Activated naive CD4-positive, alpha-beta T cell treated with anti-CD3 and anti-CD28 coated beads, Interleukin-2, amount 10 ng/mL, durations not matched to agents 7 days and 5 days (primary cell): ENCODE results near the gene FICD.

Experiments
- CTCF ChIA-PET: fragments of 350-600 bp; sonication (Branson Sonifier 250); formaldehyde crosslinking; loops from one replicate; lab custom pipeline; 2021; ENCODE audit warnings: antibody characterized with exemption; lab: Charles Lee
- DNase-seq: peaks from one replicate; pipeline ENCODE4 v3.0.0-alpha.2; 2020
- H3K27ac Mint-ChIP-seq: one replicate; pipeline ENCODE4 v1.8.0; 2021; ENCODE audit warnings: mild to moderate bottlenecking, moderate library complexity, mixed read lengths
- H3K27me3 Mint-ChIP-seq: one replicate; pipeline ENCODE4 v1.8.0; 2021; ENCODE audit warnings: mild to moderate bottlenecking, mixed read lengths
- H3K36me3 Mint-ChIP-seq: one replicate; pipeline ENCODE4 v1.8.0; 2021; ENCODE audit warnings: mixed read lengths
- H3K4me1 Mint-ChIP-seq: one replicate; pipeline ENCODE4 v1.8.0; 2021; ENCODE audit warnings: mixed read lengths
- H3K4me3 Mint-ChIP-seq: one replicate; pipeline ENCODE4 v1.8.0; 2021; ENCODE audit warnings: mild to moderate bottlenecking, moderate library complexity, mixed read lengths
- H3K9me3 Mint-ChIP-seq: one replicate; pipeline ENCODE4 v1.8.0; 2021; ENCODE audit warnings: mixed read lengths

The FICD gene

DNA sequence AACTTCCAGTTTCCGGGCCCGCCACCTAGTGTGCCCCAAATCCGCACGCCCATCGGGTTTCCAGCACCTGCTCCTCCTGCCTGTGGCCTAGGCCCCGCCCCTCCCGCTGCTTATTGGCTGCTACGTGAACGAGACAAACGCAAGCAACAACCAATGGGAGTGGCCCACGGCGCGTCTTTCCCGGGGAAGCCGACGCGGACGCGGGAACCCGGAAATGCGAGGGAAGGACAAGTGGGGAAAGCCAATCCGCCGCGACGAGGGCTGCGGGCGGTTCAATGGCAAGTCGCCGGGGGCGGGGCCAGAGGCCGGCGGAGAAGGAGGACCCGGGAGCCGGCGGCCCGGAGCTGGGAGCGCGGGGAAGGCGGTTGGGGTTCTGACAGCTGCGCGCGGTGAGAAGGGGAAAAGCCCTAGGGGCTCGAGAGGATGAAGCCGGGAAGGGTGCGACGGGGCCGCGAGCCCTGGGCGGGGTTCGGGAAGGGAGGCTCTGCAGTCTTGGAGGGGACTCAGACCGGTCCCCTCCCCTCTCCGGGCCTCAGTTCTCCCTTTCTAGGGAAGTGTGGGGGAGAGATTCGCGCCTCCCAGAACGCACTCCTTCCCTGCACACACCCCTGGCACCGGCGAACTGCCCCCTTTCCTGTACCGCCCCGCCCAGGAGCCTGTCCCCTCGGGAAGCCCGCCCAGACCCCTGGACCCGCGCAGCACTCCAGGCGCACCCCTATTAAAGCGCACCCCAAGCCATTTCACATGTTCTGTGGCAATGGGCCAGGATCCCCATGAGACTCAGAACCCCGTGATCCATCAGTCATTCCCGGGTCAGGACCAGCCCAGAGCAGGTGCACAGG lies at the start of gene FICD:
TSS of gene FICD (plus strand) at position 305 of the 842 bp plus-strand sequence. CDS start 1,696 bp downstream, outside the sequence.
- CTCF ChIA-PET = no interaction called here
- Mint-ChIP-seq H3K27ac (peak within 1 kb of the TSS; percentile 91), H3K36me3 (peaks cover 18% of the 10 kb centered on the region), H3K27me3 (peaks cover 5% of the 10 kb centered on the region), H3K4me1 (peaks cover 34% of the 10 kb centered on the region), H3K4me3 (peak within 1 kb of the TSS; percentile 86), H3K9me3 (no peaks in the 10 kb centered on the region)
- DNase-seq = peak; percentile 100

DNA sequence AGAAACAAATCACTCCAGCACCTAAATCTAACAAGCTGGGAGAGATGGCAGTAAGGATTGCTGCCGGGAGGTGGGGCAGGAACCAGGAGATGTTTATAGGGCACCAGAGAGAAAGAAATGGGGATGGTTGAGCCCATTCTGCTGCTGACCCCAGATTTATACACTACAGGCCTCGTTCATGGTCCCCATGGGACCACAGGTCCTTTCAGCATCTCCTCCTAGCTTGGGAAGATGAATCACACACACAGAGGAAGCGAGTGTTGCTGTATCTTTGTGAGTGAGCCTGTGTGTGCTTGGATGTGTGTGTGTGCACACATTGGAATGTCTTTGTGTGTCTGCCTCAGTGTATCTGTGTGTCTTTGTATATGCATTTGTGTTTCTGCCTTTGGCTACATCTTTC lies 49.7 kb upstream of the FICD start:
- peaks cover 9% of the 10 kb centered on the region for H3K27me3 Mint-ChIP-seq
- CTCF ChIA-PET = no interaction called here
- H3K4me3 Mint-ChIP-seq = no peak overlapping the region
- H3K9me3 Mint-ChIP-seq = no peaks in the 10 kb centered on the region
- H3K4me1 Mint-ChIP-seq = no peaks in the 10 kb centered on the region
- H3K27ac Mint-ChIP-seq = no peak overlapping the region
- no peaks in the 10 kb centered on the region for H3K36me3 Mint-ChIP-seq
- no peak for DNase-seq

DNA sequence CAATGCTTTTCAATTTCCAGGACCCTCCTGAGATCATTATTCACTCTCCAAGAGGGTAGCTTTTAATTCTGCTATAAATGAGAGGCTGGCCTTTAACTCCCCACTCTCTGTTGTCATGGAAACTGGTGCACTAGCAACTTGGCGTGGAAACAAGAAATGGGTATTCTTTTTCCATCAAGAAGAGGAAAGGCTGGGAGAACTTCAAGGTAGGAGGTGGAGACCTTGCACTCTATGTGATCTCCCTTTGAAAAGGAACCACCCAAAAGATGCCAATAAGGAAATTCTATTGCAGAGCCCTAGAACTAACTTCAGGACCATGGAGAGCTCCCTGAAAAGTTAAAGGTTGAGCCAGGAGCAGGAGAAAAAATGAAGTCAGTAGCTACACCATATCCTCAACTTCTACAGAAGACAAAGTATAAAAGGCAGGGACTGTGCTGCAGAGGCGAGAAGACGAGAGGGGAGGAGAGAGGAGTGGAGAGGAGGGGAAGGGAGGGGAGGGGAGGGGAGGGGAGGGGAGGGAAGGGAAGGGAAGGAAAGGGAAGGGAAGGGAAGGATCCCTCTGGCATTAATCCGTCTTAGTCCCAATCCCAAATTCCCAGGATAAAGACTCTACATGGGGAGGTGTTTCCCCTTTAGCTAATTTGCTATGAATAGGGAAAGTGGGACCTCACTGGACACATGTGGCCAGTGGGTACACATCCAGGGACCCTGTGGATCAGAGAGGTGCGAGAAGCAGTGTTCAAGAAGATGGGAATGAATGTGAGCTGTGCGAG lies 46.7 kb upstream of the FICD start:
- H3K27ac Mint-ChIP-seq = no peak overlapping the region
- H3K27me3 Mint-ChIP-seq = peaks cover 4% of the 10 kb centered on the region
- H3K4me1 Mint-ChIP-seq = no peaks in the 10 kb centered on the region
- CTCF ChIA-PET = interaction anchor here (0.7 to 1.5 kb wide), 3 partner anchors 11 to 458 kb away, joined by 3 to 6 read pairs (median 3); no protein-coding TSS in a partner anchor
- peak; percentile 28 for DNase-seq
- H3K4me3 Mint-ChIP-seq = no peak overlapping the region
- H3K9me3 Mint-ChIP-seq = no peaks in the 10 kb centered on the region
- H3K36me3 Mint-ChIP-seq = no peaks in the 10 kb centered on the region

DNA sequence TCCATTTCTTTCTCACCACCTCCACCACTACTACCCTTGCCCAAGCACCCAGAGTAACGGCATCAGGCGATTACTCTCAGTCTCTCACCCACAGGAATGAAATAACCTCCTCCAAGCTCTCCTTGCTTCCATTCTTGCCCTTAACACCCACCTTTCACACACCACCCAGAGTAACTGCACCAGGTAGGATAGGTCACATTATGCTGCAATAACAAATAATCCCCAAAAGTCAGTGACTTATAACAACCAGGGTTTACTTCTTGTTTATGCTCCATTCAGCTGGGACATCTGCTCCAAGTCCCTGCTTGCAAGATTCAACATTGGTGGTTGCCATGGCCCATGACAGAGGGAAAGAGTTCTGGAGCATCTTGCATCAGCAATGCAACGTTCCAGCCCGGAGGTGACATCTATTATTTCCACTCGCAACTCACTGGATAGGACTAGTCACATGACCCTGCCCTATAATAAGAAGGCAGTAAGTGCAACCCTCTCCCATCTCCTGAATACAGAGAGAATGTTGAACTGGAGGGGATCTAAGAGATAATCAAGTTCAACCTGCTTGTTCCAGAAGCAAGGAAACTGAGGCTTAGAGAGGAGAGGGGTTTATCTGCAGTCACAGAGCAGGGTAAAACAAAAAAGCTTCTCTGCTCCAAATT lies 41.5 kb upstream of the FICD start:
- Mint-ChIP-seq H3K9me3 (no peaks in the 10 kb centered on the region), H3K36me3 (no peaks in the 10 kb centered on the region), H3K27ac (no peak overlapping the region), H3K4me1 (no peaks in the 10 kb centered on the region), H3K27me3 (no peaks in the 10 kb centered on the region), H3K4me3 (no peak overlapping the region)
- DNase-seq = no peak
- CTCF ChIA-PET = interaction anchor here (0.6 kb wide), 1 partner anchor 134 kb away, joined by 3 read pairs; the partner anchor contains the start of gene CMKLR1

GRCh38 chr12:108475396-108475795 lies 39.7 kb upstream of the FICD start:
- H3K27ac Mint-ChIP-seq = no peak overlapping the region
- DNase-seq = no peak
- H3K27me3 Mint-ChIP-seq = peaks cover 1% of the 10 kb centered on the region
- H3K4me1 Mint-ChIP-seq = no peaks in the 10 kb centered on the region
- no peaks in the 10 kb centered on the region for H3K36me3 Mint-ChIP-seq
- no peaks in the 10 kb centered on the region for H3K9me3 Mint-ChIP-seq
- CTCF ChIA-PET = interaction anchor here (0.9 kb wide), 1 partner anchor 18 kb away, joined by 3 read pairs; no protein-coding TSS in a partner anchor
- H3K4me3 Mint-ChIP-seq = no peak overlapping the region

- Mint-ChIP-seq H3K4me1 (no peaks in the 10 kb centered on the region), H3K4me3 (no peak overlapping the region), H3K9me3 (no peaks in the 10 kb centered on the region), H3K27ac (no peak overlapping the region), H3K27me3 (peaks cover 6% of the 10 kb centered on the region), H3K36me3 (no peaks in the 10 kb centered on the region)
- CTCF ChIA-PET = no interaction called here
- no peak for DNase-seq
Measured at GRCh38 chr12:108477055-108477880, 37.8 kb upstream of the FICD start.

GRCh38 chr12:108477881-108478259 lies 37.2 kb upstream of the FICD start:
- H3K36me3 Mint-ChIP-seq = no peaks in the 10 kb centered on the region
- H3K9me3 Mint-ChIP-seq = no peaks in the 10 kb centered on the region
- H3K4me3 Mint-ChIP-seq = no peak overlapping the region
- no peak for DNase-seq
- no peaks in the 10 kb centered on the region for H3K4me1 Mint-ChIP-seq
- CTCF ChIA-PET = interaction anchor here (1.2 kb wide), 1 partner anchor 20 kb away, joined by 3 read pairs; no protein-coding TSS in a partner anchor
- H3K27ac Mint-ChIP-seq = no peak overlapping the region
- H3K27me3 Mint-ChIP-seq = peaks cover 6% of the 10 kb centered on the region

DNA sequence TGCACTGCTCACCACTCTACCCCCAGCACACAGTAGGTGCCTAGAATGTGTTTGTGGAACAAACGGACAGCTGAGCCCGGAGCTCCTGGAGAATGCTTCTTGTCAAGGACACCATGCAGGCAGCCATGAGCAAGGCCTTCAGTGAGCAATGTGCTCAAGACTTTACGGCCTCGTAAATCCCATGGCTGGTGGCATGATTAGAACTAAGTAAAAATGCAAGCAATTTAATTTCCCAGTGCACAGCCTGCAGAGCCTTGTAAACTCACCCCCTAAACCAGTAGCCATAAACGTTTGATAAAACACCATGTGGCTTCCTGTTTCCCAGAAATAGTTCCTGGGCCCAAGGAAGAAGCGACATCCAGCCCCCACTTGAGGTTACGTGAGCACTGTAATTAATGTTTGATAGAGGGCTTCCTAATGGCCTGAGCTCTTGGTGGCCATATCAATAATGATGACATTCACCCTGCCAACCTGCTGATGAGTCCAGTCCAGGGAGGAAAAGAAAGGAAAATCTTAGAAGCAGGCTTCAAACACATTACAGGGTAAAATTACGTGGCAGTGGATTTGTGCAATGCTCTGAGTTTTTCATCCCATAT lies 36.4 kb upstream of the FICD start:
- no peaks in the 10 kb centered on the region for H3K9me3 Mint-ChIP-seq
- no peaks in the 10 kb centered on the region for H3K36me3 Mint-ChIP-seq
- no peak overlapping the region for H3K4me3 Mint-ChIP-seq
- H3K27ac Mint-ChIP-seq = no peak overlapping the region
- CTCF ChIA-PET = interaction anchor here (1.2 kb wide), 1 partner anchor 21 kb away, joined by 3 read pairs; no protein-coding TSS in a partner anchor
- H3K4me1 Mint-ChIP-seq = no peaks in the 10 kb centered on the region
- H3K27me3 Mint-ChIP-seq = peaks cover 9% of the 10 kb centered on the region
- no peak for DNase-seq

DNA sequence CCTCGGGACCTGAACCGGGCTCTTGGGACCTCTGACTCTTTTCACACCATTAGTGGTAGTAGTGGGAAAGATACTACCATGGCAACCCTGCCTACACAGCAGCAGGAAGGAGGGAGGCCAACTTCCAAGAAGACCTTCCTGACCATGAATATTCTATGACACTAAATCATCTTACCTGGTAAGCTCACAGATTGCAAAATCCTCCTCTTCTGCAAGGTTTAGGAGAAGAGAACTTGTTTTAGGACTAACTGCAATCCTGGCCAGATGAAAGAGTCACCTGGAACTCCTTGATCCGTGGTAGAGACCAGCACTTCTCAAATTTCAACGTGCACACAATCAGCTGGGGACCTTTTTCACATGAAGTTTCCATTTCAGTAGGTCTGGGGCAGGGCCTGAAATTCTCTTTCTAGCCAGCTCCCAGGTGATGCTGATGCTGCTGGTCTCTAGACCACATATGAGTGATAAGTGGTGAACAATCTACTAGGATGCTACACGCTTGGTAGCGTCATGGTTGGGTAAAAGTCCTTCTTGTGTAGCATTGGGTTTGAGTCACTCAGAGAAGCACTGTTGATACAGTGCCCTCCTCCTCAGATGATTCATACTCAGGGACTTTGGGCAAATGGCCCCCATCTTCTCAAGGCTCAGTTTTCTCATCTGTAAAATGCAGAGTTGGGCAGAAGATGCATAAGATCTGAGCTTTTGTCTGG lies 35.6 kb upstream of the FICD start:
- CTCF ChIA-PET = no interaction called here
- Mint-ChIP-seq H3K4me1 (no peaks in the 10 kb centered on the region), H3K9me3 (no peaks in the 10 kb centered on the region), H3K36me3 (no peaks in the 10 kb centered on the region), H3K4me3 (no peak overlapping the region), H3K27ac (no peak overlapping the region), H3K27me3 (peaks cover 9% of the 10 kb centered on the region)
- DNase-seq = no peak

DNA sequence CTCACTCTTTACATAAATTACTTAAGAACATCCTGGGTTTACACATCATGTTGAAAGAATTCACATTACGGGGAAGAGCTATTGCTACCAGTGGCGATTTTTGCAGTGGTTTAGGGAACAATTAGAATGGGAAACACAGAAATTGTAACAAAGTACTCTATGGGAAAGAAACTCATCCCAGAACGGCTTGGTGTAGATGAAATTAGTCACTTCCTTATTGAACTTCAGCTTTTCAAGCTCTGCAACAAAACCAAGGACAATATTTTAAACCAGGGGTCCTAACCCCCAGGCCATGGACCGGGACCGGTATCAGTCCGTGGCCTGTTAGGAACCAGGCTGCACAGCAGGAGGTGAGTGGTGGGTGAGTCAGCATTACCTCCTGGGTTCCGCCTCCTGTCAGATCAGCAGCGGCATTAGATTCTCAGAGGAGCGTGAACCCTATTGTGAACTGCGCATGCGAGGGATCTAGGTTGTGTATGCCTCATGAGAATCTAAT lies 32.3 kb upstream of the FICD start:
- no peak for DNase-seq
- peaks cover 13% of the 10 kb centered on the region for H3K27me3 Mint-ChIP-seq
- H3K9me3 Mint-ChIP-seq = peaks cover 1% of the 10 kb centered on the region
- H3K4me1 Mint-ChIP-seq = no peaks in the 10 kb centered on the region
- CTCF ChIA-PET = no interaction called here
- no peaks in the 10 kb centered on the region for H3K36me3 Mint-ChIP-seq
- H3K27ac Mint-ChIP-seq = no peak overlapping the region
- no peak overlapping the region for H3K4me3 Mint-ChIP-seq

DNA sequence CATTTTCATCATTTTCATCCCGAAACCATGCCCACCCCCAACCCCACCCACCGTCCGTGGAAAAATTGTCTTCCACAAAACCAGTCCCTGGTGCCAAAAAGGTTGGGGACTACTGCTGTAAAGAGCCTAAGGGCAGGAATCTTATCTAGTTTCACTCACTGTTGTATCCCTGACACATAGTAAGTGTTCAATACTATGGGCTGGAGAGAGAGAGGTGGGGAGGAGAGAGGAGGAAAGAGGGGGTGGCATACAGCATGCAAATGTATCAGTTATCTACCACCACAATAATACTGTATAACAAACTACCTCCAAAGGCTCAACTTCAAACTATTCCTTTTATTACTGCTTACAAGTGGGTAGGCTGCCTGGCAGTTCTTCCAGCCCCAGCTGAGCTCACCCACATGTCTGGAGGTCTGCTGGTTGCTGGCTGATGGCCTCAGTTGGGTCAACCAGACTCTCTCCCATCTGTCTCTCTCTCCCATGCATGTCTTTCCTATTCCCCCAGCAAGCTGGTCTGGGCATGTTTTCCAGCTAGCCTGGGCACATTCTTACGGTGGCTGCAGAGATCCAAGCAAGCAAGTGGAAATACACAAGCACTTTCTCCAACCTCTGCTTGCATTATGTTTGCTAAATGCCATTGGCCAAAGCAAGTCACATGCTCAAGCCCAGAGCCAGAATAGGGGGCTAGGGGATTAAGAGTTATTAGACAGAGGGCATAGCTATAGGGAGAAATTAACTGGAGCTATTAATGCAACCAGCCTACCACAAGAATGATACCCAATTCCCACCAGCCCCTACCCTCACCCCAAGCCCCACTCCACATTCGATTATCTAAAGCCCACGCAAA lies 31.6 kb upstream of the FICD start:
- peaks cover 13% of the 10 kb centered on the region for H3K27me3 Mint-ChIP-seq
- no peak overlapping the region for H3K27ac Mint-ChIP-seq
- DNase-seq = no peak
- CTCF ChIA-PET = no interaction called here
- H3K4me3 Mint-ChIP-seq = no peak overlapping the region
- peaks cover 1% of the 10 kb centered on the region for H3K9me3 Mint-ChIP-seq
- no peaks in the 10 kb centered on the region for H3K4me1 Mint-ChIP-seq
- no peaks in the 10 kb centered on the region for H3K36me3 Mint-ChIP-seq

DNA sequence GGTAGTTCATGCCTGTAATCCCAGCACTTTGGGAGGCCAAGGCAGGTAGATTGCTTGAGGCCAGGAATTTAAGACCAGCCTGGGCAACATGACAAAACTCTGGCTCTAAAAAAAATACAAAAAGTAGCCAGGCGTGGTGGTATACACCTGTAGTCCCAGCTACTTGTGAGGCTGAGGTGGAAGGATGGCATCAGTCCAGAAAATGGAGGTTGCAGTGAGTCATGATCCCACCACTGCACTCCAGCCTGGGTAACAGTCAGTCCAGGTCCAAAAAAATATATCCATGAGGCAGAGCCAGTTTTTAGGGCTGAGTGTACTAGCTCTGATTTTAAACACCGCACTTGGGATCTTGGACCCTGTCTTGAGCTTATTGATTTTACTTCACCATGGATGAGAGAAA lies 30.6 kb upstream of the FICD start:
- peaks cover 1% of the 10 kb centered on the region for H3K9me3 Mint-ChIP-seq
- no peaks in the 10 kb centered on the region for H3K4me1 Mint-ChIP-seq
- H3K4me3 Mint-ChIP-seq = no peak overlapping the region
- CTCF ChIA-PET = no interaction called here
- H3K27ac Mint-ChIP-seq = no peak overlapping the region
- no peak for DNase-seq
- peaks cover 13% of the 10 kb centered on the region for H3K27me3 Mint-ChIP-seq
- no peaks in the 10 kb centered on the region for H3K36me3 Mint-ChIP-seq
